ACC112 (cell line): ENCODE results near the gene LIMA1.
A peak's percentile ranks its signal among the peaks of the same experiment; 100 is the strongest.
"Not testable (repeated sequence)": the region's sequence is repeated elsewhere in the genome, so short reads cannot be mapped to it uniquely, and the experiment has no call there.

Source experiments
- H2AFZ ChIP-seq: fragments of 200-600 bp; sonication (generic); one replicate; pipeline ENCODE4 v1.6.0; 2017; ENCODE audit warnings: antibody characterized with exemption, low read length; ENCODE audit not compliant: unreplicated experiment
- H3K27ac ChIP-seq: fragments of 200-600 bp; sonication (generic); 2 replicates; pipeline ENCODE4 v1.5.1; 2014; ENCODE audit warnings: low read depth, mild to moderate bottlenecking, antibody characterized with exemption, low read length, moderate library complexity
- H3K27me3 ChIP-seq: fragments of 200-600 bp; sonication (generic); 2 replicates; pipeline ENCODE4 v1.6.1; 2014; ENCODE audit warnings: mild to moderate bottlenecking, antibody characterized with exemption, low read length, moderate library complexity, mixed read lengths; ENCODE audit not compliant: insufficient read depth
- H3K36me3 ChIP-seq: fragments of 200-600 bp; sonication (generic); 2 replicates; pipeline ENCODE4 v1.6.1; 2016; ENCODE audit warnings: mild to moderate bottlenecking, antibody characterized with exemption, low read length, moderate library complexity, mixed read lengths; ENCODE audit not compliant: insufficient read depth
- H3K4me1 ChIP-seq: fragments of 200-600 bp; sonication (generic); one replicate; pipeline ENCODE4 v1.6.1; 2016; ENCODE audit warnings: low read length, mixed read lengths; ENCODE audit not compliant: insufficient read depth, unreplicated experiment, control insufficient read depth
- H3K4me3 ChIP-seq: fragments of 200-600 bp; sonication (generic); 2 replicates; pipeline ENCODE4 v1.5.1; 2014; ENCODE audit warnings: mild to moderate bottlenecking, low read depth, low read length
- H3K79me2 ChIP-seq: fragments of 200-600 bp; sonication (generic); one replicate; pipeline ENCODE4 v1.6.0; 2016; ENCODE audit warnings: low read length; ENCODE audit not compliant: control insufficient read depth, unreplicated experiment, insufficient read depth

LIMA1 gene

GRCh38 chr12:50314636-50315312, 31.5 kb upstream of the LIMA1 start:
- Histone ChIP-seq H3K27ac (no peak overlapping the region), H3K4me1 (peaks cover 19% of the 10 kb centered on the region), H2AFZ (no peak overlapping the region), H3K27me3 (no peaks in the 10 kb centered on the region), H3K4me3 (no peak overlapping the region), H3K79me2 (no peaks in the 10 kb centered on the region), H3K36me3 (no peaks in the 10 kb centered on the region)

GRCh38 chr12:50313971-50314370, 30.7 kb upstream of the LIMA1 start:
- not testable (repeated sequence) for H3K27ac ChIP-seq, H3K4me3 ChIP-seq, H3K27me3 ChIP-seq, H3K36me3 ChIP-seq, H2AFZ ChIP-seq, H3K79me2 ChIP-seq
- H3K4me1 ChIP-seq, result peaks cover 19% of the 10 kb centered on the region

GRCh38 chr12:50313256-50313931, 30.1 kb upstream of the LIMA1 start:
- Histone ChIP-seq H3K4me3 (no peak overlapping the region), H3K36me3 (no peaks in the 10 kb centered on the region), H3K27ac (no peak overlapping the region), H2AFZ (no peak overlapping the region), H3K27me3 (no peaks in the 10 kb centered on the region), H3K79me2 (no peaks in the 10 kb centered on the region), H3K4me1 (peaks cover 19% of the 10 kb centered on the region)

- Histone ChIP-seq H3K27ac (peak overlapping the region; percentile 76), H3K4me3 (0 out of 2 replicates have a peak overlapping the region, but pooled peaks have one; percentile 18), H2AFZ (peak overlapping the region; percentile 51), H3K4me1 (peaks cover 19% of the 10 kb centered on the region)
- H3K27me3 ChIP-seq, H3K36me3 ChIP-seq, H3K79me2 ChIP-seq: not testable (repeated sequence)
Observed at GRCh38 chr12:50311858-50312609, 28.7 kb upstream of the LIMA1 start.

GRCh38 chr12:50309950-50310349, 26.6 kb upstream of the LIMA1 start:
- H3K79me2 ChIP-seq, result no peaks in the 10 kb centered on the region
- H3K27ac ChIP-seq, result no peak overlapping the region
- no peak overlapping the region for H2AFZ ChIP-seq
- H3K4me3 ChIP-seq, result no peak overlapping the region
- H3K27me3 ChIP-seq, result no peaks in the 10 kb centered on the region
- no peaks in the 10 kb centered on the region for H3K36me3 ChIP-seq
- peaks cover 18% of the 10 kb centered on the region for H3K4me1 ChIP-seq

GRCh38 chr12:50302686-50303085, 19.4 kb upstream of the LIMA1 start:
- Histone ChIP-seq H3K36me3 (no peaks in the 10 kb centered on the region), H3K27me3 (no peaks in the 10 kb centered on the region), H3K27ac (no peak overlapping the region), H3K4me3 (no peak overlapping the region), H3K4me1 (peaks cover 15% of the 10 kb centered on the region), H2AFZ (no peak overlapping the region), H3K79me2 (no peaks in the 10 kb centered on the region)

- no peak overlapping the region for H3K4me3 ChIP-seq
- no peak overlapping the region for H3K27ac ChIP-seq
- no peaks in the 10 kb centered on the region for H3K27me3 ChIP-seq
- H3K79me2 ChIP-seq, result no peaks in the 10 kb centered on the region
- no peaks in the 10 kb centered on the region for H3K36me3 ChIP-seq
- H2AFZ ChIP-seq, result no peak overlapping the region
- peaks cover 5% of the 10 kb centered on the region for H3K4me1 ChIP-seq
Observed at GRCh38 chr12:50297996-50298395, 14.7 kb upstream of the LIMA1 start.

GRCh38 chr12:50297027-50297426, 13.7 kb upstream of the LIMA1 start:
- Histone ChIP-seq H2AFZ (no peak overlapping the region), H3K4me3 (no peak overlapping the region), H3K79me2 (no peaks in the 10 kb centered on the region), H3K27ac (no peak overlapping the region), H3K36me3 (no peaks in the 10 kb centered on the region), H3K27me3 (no peaks in the 10 kb centered on the region), H3K4me1 (no peaks in the 10 kb centered on the region)

GRCh38 chr12:50296554-50296953, 13.2 kb upstream of the LIMA1 start:
- H3K27ac ChIP-seq, result no peak overlapping the region

GRCh38 chr12:50291377-50291776, 8.1 kb upstream of the LIMA1 start:
- Histone ChIP-seq H3K79me2 (no peaks in the 10 kb centered on the region), H3K4me3 (no peak overlapping the region), H3K27ac (no peak overlapping the region), H3K36me3 (peaks cover 9% of the 10 kb centered on the region; the same call in 1 of the 2 replicates), H3K4me1 (no peaks in the 10 kb centered on the region), H2AFZ (no peak overlapping the region), H3K27me3 (no peaks in the 10 kb centered on the region)

More at GRCh38 chr12:50296554-50296953, 13.2 kb upstream of the LIMA1 start:
- Histone ChIP-seq H3K4me3 (no peak overlapping the region), H2AFZ (no peak overlapping the region), H3K4me1 (no peaks in the 10 kb centered on the region), H3K27me3 (no peaks in the 10 kb centered on the region), H3K79me2 (no peaks in the 10 kb centered on the region), H3K36me3 (0 out of 2 replicates have a peak, but pooled peaks cover 4% of the 10 kb centered on the region)
